Measurements from ENCODE around the gene ZNF800. TPM values are rescaled to one million over a fixed set of nuclear protein-coding genes. Genes with fewer than 3 reads are reported as not detected.
"Not testable (repeated sequence)": the region's sequence is repeated elsewhere in the genome, so short reads cannot be mapped to it uniquely, and the experiment has no call there.

ZNF800 gene
- total and polyA plus RNA-seq, 4 donors, result 7.7 to 34.8 (median 20.6) TPM

GRCh38 chr7:127437837-127438236 is 45.3 kb upstream of the ZNF800 start:
- Histone ChIP-seq H3K4me1 (ENCODE audit: control insufficient read depth in 5 of 5, insufficient read depth in 5 of 5, low read length in 5 of 5) (no peaks in the 10 kb centered on the region), H3K27me3 (ENCODE audit: control insufficient read depth in 3 of 3, insufficient read depth in 3 of 3, low read length in 2 of 3) (no peaks in the 10 kb centered on the region), H3K27ac (ENCODE audit: low read depth in 1 of 2, low read length in 1 of 2) (no peak overlapping the region), H3K9ac (ENCODE audit: insufficient read depth in 1 of 2, low read length in 2 of 2) (no peak overlapping the region), H3K9me3 (ENCODE audit: control insufficient read depth in 4 of 4, insufficient read depth in 3 of 4, low read length in 3 of 4) (peaks cover 0 to 2% (median 0%) of the 10 kb centered on the region in 4 donors), H3K4me3 (no peak overlapping the region), H3K36me3 (ENCODE audit: control insufficient read depth in 4 of 4, insufficient read depth in 4 of 4, low read length in 4 of 4) (no peaks in the 10 kb centered on the region)
- no peak for DNase-seq
- TF ChIP-seq CTCF (IDR thresholded peaks at IDR 0.05; ENCODE audit: control extremely low read depth, extremely low read depth), result no peak
- no peak for ATAC-seq (ENCODE audit: insufficient read depth, low FRiP score)
- 69 to 81% methylated on average over 2 of the region's 2 CpGs for WGBS, 2 donors

- no peaks in the 10 kb centered on the region for H3K36me3 ChIP-seq (ENCODE audit: control insufficient read depth in 4 of 4, insufficient read depth in 4 of 4, low read length in 4 of 4)
- no peak for ATAC-seq (ENCODE audit: insufficient read depth, low FRiP score)
- peaks cover 0 to 2% (median 0%) of the 10 kb centered on the region in 4 donors for H3K9me3 ChIP-seq (ENCODE audit: control insufficient read depth in 4 of 4, insufficient read depth in 3 of 4, low read length in 3 of 4)
- H3K4me1 ChIP-seq (ENCODE audit: control insufficient read depth in 5 of 5, insufficient read depth in 5 of 5, low read length in 5 of 5), result no peaks in the 10 kb centered on the region
- no peak for DNase-seq
- no peak for TF ChIP-seq CTCF (IDR thresholded peaks at IDR 0.05; ENCODE audit: control extremely low read depth, extremely low read depth)
- 86 to 92% methylated on average over 3 of the region's 3 CpGs for WGBS, 2 donors
- no peaks in the 10 kb centered on the region for H3K27me3 ChIP-seq (ENCODE audit: control insufficient read depth in 3 of 3, insufficient read depth in 3 of 3, low read length in 2 of 3)
- H3K9ac ChIP-seq (ENCODE audit: insufficient read depth in 1 of 2, low read length in 2 of 2), result no peak overlapping the region
- H3K4me3 ChIP-seq, result no peak overlapping the region
- no peak overlapping the region for H3K27ac ChIP-seq (ENCODE audit: low read depth in 1 of 2, low read length in 1 of 2)
Measured at GRCh38 chr7:127437241-127437640, 44.7 kb upstream of the ZNF800 start.

GRCh38 chr7:127429281-127429680 is 36.8 kb upstream of the ZNF800 start:
- H3K4me3 ChIP-seq; DNase-seq; H3K4me1 ChIP-seq (ENCODE audit: control insufficient read depth in 5 of 5, insufficient read depth in 5 of 5, low read length in 5 of 5); H3K9me3 ChIP-seq (ENCODE audit: control insufficient read depth in 4 of 4, insufficient read depth in 3 of 4, low read length in 3 of 4); H3K36me3 ChIP-seq (ENCODE audit: control insufficient read depth in 4 of 4, insufficient read depth in 4 of 4, low read length in 4 of 4); ATAC-seq (ENCODE audit: insufficient read depth, low FRiP score); H3K27ac ChIP-seq (ENCODE audit: low read depth in 1 of 2, low read length in 1 of 2); H3K9ac ChIP-seq (ENCODE audit: insufficient read depth in 1 of 2, low read length in 2 of 2); H3K27me3 ChIP-seq (ENCODE audit: control insufficient read depth in 3 of 3, insufficient read depth in 3 of 3, low read length in 2 of 3): not testable (repeated sequence)
- 93 to 95% methylated on average over 18 of the region's 18 CpGs for WGBS, 2 donors

- no peak overlapping the region for H3K4me3 ChIP-seq
- ATAC-seq (ENCODE audit: insufficient read depth, low FRiP score), result no peak
- 71 to 82% methylated on average over 2 of the region's 2 CpGs for WGBS, 2 donors
- no peaks in the 10 kb centered on the region for H3K9me3 ChIP-seq (ENCODE audit: control insufficient read depth in 4 of 4, insufficient read depth in 3 of 4, low read length in 3 of 4)
- H3K9ac ChIP-seq (ENCODE audit: insufficient read depth in 1 of 2, low read length in 2 of 2), result no peak overlapping the region
- H3K36me3 ChIP-seq (ENCODE audit: control insufficient read depth in 4 of 4, insufficient read depth in 4 of 4, low read length in 4 of 4), result no peaks in the 10 kb centered on the region
- H3K27me3 ChIP-seq (ENCODE audit: control insufficient read depth in 3 of 3, insufficient read depth in 3 of 3, low read length in 2 of 3), result no peaks in the 10 kb centered on the region
- H3K27ac ChIP-seq (ENCODE audit: low read depth in 1 of 2, low read length in 1 of 2), result no peak overlapping the region
- no peak for TF ChIP-seq CTCF (IDR thresholded peaks at IDR 0.05; ENCODE audit: control extremely low read depth, extremely low read depth)
- no peaks in the 10 kb centered on the region for H3K4me1 ChIP-seq (ENCODE audit: control insufficient read depth in 5 of 5, insufficient read depth in 5 of 5, low read length in 5 of 5)
- no peak for DNase-seq
Measured at GRCh38 chr7:127419196-127419595, 26.7 kb upstream of the ZNF800 start.

Data from lung (tissue), 12 donors.